HEK293 (cell line): ENCODE data around the gene LMO7.

Experiments
- CTCF ChIA-PET: fragments of 350-600 bp; formaldehyde crosslinking; extraction: SDS; loops from one replicate; lab custom pipeline; 2021; ENCODE audit warnings: antibody characterized with exemption; lab: Yijun Ruan, JAX
- POLR2A ChIA-PET: fragments of 300-600 bp; formaldehyde crosslinking; extraction: SDS; loops from one replicate; lab custom pipeline; 2020; ENCODE audit warnings: antibody characterized with exemption, inconsistent platforms; lab: Yijun Ruan, JAX
- H3K27ac ChIP-seq: fragments of 200-500 bp; sonication (Bioruptor generic); 2 replicates; pipeline ENCODE4 v1.5.1; 2014; ENCODE audit warnings: low read depth, low read length, control low read depth, inconsistent platforms; ENCODE audit errors: extremely low read depth
- H3K36me3 ChIP-seq, 2 experiments: fragments of 200-500 bp in 1 of 2; sonication (Bioruptor generic) in 1 of 2; 1 replicate in 1 of 2; 2 replicates in 1 of 2; pipeline ENCODE4 v1.5.1; 2014 to 2017; ENCODE audit warnings: inconsistent platforms in 2 of 2, low read length in 2 of 2; ENCODE audit not compliant: control insufficient read depth in 2 of 2, insufficient read depth in 1 of 2
- H3K4me1 ChIP-seq: fragments of 200-500 bp; sonication (Bioruptor generic); 2 replicates; pipeline ENCODE4 v1.5.1; 2014; ENCODE audit warnings: mild to moderate bottlenecking, low read length, inconsistent platforms; ENCODE audit not compliant: control insufficient read depth, insufficient read depth
- H3K4me3 ChIP-seq: 2 replicates; pipeline ENCODE4 v1.5.1; 2011; ENCODE audit warnings: low read depth, mild to moderate bottlenecking, control low read depth, low read length, moderate library complexity
- H3K9me3 ChIP-seq: fragments of 200-500 bp; sonication (Bioruptor generic); 2 replicates; pipeline ENCODE4 v1.5.1; 2014; ENCODE audit warnings: low read depth, low read length, inconsistent platforms; ENCODE audit not compliant: control insufficient read depth, insufficient read depth
- CTCF ChIP-seq: fragments of 450-650 bp; formaldehyde crosslinking; IDR thresholded peaks from 2 replicates; pipeline ENCODE4 v1.5.1; 2016; ENCODE audit warnings: missing biosample characterization, missing genetic modification characterization
- HOXA7 ChIP-seq: sonication (generic); formaldehyde crosslinking; IDR thresholded peaks from 2 replicates; pipeline ENCODE4 v1.8.1; 2022; ENCODE audit warnings: missing genetic modification reagents, borderline replicate concordance
- KLF7 ChIP-seq: fragments of 450-650 bp; formaldehyde crosslinking; IDR thresholded peaks from 2 replicates; pipeline ENCODE4 v1.5.1; 2016; ENCODE audit warnings: missing biosample characterization, missing genetic modification characterization, borderline replicate concordance
- PRDM10 ChIP-seq: fragments of 450-650 bp; formaldehyde crosslinking; IDR thresholded peaks from 2 replicates; pipeline ENCODE4 v1.5.1; 2016; ENCODE audit warnings: missing biosample characterization, missing genetic modification characterization
- SCRT2 ChIP-seq: fragments of 450-650 bp; formaldehyde crosslinking; IDR thresholded peaks from 2 replicates; pipeline ENCODE4 v1.5.1; 2016; ENCODE audit warnings: missing biosample characterization, missing genetic modification characterization
- SP7 ChIP-seq: fragments of 450-650 bp; formaldehyde crosslinking; IDR thresholded peaks from 2 replicates; pipeline ENCODE4 v1.5.1; 2016; ENCODE audit warnings: missing biosample characterization, missing genetic modification characterization
- YY2 ChIP-seq: fragments of 450-650 bp; formaldehyde crosslinking; IDR thresholded peaks from 2 replicates; pipeline ENCODE4 v1.5.1; 2016; ENCODE audit warnings: missing biosample characterization, missing genetic modification characterization
- ZBTB11 ChIP-seq: fragments of 450-650 bp; formaldehyde crosslinking; conservative IDR thresholded peaks from 2 replicates; pipeline ENCODE4 v1.5.1; 2016; ENCODE audit warnings: low read depth, missing biosample characterization, missing genetic modification characterization
- ZEB2 ChIP-seq: fragments of 450-650 bp; formaldehyde crosslinking; IDR thresholded peaks from 2 replicates; pipeline ENCODE4 v1.5.1; 2016; ENCODE audit warnings: missing biosample characterization, missing genetic modification characterization
- ZNF19 ChIP-seq: fragments of 450-650 bp; formaldehyde crosslinking; IDR thresholded peaks from 2 replicates; pipeline ENCODE4; 2016; ENCODE audit warnings: missing biosample characterization, missing genetic modification characterization, low read depth
- ZNF280D ChIP-seq: fragments of 450-650 bp; formaldehyde crosslinking; IDR thresholded peaks from 2 replicates; pipeline ENCODE4 v1.5.1; 2016; ENCODE audit warnings: missing biosample characterization, missing genetic modification characterization
- ZNF473 ChIP-seq: fragments of 450-650 bp; formaldehyde crosslinking; IDR thresholded peaks from 2 replicates; pipeline ENCODE4 v1.5.1; 2017; ENCODE audit warnings: missing biosample characterization, missing genetic modification characterization
- ZNF664 ChIP-seq: fragments of 450-650 bp; formaldehyde crosslinking; IDR thresholded peaks from 2 replicates; pipeline ENCODE4 v1.5.1; 2016; ENCODE audit warnings: missing biosample characterization, missing genetic modification characterization
- ZNF776 ChIP-seq: fragments of 450-650 bp; formaldehyde crosslinking; IDR thresholded peaks from 2 replicates; pipeline ENCODE4 v1.5.0; 2017; ENCODE audit warnings: missing biosample characterization, missing genetic modification characterization, borderline replicate concordance
- ZSCAN30 ChIP-seq: fragments of 450-650 bp; IDR thresholded peaks from 2 replicates; pipeline ENCODE4 v1.5.1; 2018; ENCODE audit warnings: missing biosample characterization, mild to moderate bottlenecking, missing genetic modification characterization, moderate library complexity
- TF ChIP-seq, protein P1 (sequence below): fragments of 450-650 bp; formaldehyde crosslinking; IDR thresholded peaks from 2 replicates; pipeline ENCODE4 v1.5.1; 2016; ENCODE audit warnings: missing biosample characterization, missing genetic modification characterization

The LMO7 gene

GRCh38 chr13:75873494-75873893, 237.4 kb downstream of the LMO7 start:
- Histone ChIP-seq H3K9me3 (no peaks in the 10 kb centered on the region), H3K36me3 (no peaks in the 10 kb centered on the region), H3K4me1 (no peaks in the 10 kb centered on the region), H3K4me3 (no peak overlapping the region), H3K27ac (no peak overlapping the region)
- ChIA-PET POLR2A (no interaction called here), CTCF (interaction anchor here (0.7 to 2.7 kb wide), 4 partner anchors 64 to 178 kb away, joined by 3 to 10 read pairs (median 3); no protein-coding TSS in a partner anchor)
- no peak for TF ChIP-seq SP7
- no peak for TF ChIP-seq ZNF19
- no peak for TF ChIP-seq KLF7
- TF ChIP-seq SCRT2 (tag by site-specific recombination), result no peak
- TF ChIP-seq, protein P1, sequence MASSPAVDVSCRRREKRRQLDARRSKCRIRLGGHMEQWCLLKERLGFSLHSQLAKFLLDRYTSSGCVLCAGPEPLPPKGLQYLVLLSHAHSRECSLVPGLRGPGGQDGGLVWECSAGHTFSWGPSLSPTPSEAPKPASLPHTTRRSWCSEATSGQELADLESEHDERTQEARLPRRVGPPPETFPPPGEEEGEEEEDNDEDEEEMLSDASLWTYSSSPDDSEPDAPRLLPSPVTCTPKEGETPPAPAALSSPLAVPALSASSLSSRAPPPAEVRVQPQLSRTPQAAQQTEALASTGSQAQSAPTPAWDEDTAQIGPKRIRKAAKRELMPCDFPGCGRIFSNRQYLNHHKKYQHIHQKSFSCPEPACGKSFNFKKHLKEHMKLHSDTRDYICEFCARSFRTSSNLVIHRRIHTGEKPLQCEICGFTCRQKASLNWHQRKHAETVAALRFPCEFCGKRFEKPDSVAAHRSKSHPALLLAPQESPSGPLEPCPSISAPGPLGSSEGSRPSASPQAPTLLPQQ, result no peak
- no peak for TF ChIP-seq HOXA7 (CRISPR knock-in tag)

GRCh38 chr13:75875450-75875849, 239.3 kb downstream of the LMO7 start:
- CTCF ChIA-PET, result interaction anchor here (0.6 to 3.5 kb wide), 13 partner anchors 10 to 1028 kb away, joined by 3 to 19 read pairs (median 5); no protein-coding TSS in a partner anchor
- TF ChIP-seq ZEB2 (tag by site-specific recombination) (no peak), ZNF776 (no peak), YY2 (tag by site-specific recombination) (no peak), ZNF664 (tag by site-specific recombination) (no peak)
- Histone ChIP-seq H3K27ac (no peak overlapping the region), H3K4me3 (no peak overlapping the region), H3K36me3 (no peaks in the 10 kb centered on the region), H3K4me1 (no peaks in the 10 kb centered on the region), H3K9me3 (no peaks in the 10 kb centered on the region)
- POLR2A ChIA-PET, result interaction anchor here (0.7 kb wide), 1 partner anchor 1011 kb away, joined by 6 read pairs; no protein-coding TSS in a partner anchor

- Histone ChIP-seq H3K27ac (no peak overlapping the region), H3K4me3 (no peak overlapping the region), H3K36me3 (no peaks in the 10 kb centered on the region), H3K4me1 (no peaks in the 10 kb centered on the region), H3K9me3 (no peaks in the 10 kb centered on the region)
- CTCF ChIA-PET, result interaction anchor here (0.6 to 3.5 kb wide), 25 partner anchors 9 to 1205 kb away, joined by 3 to 19 read pairs (median 4); no protein-coding TSS in a partner anchor
- POLR2A ChIA-PET, result no interaction called here
- TF ChIP-seq PRDM10 (no peak), ZNF473 (tag by site-specific recombination) (no peak), ZNF280D (no peak), ZBTB11 (tag by site-specific recombination) (no peak), ZSCAN30 (tag by site-specific recombination) (peak; percentile 39; the same call in 1 of the 2 replicates), CTCF (tag by site-specific recombination) (peak; percentile 25; the same call in 1 of the 2 replicates)
Measured at GRCh38 chr13:75876142-75877050, 240.3 kb downstream of the LMO7 start.
